ENCODE measurements around the gene CHRFAM7A. TPM values are rescaled to one million over a fixed set of nuclear protein-coding genes. Genes with fewer than 3 reads are reported as not detected.
"Not testable (repeated sequence)": the region's sequence is repeated elsewhere in the genome, so short reads cannot be mapped to it uniquely, and the experiment has no call there.

Gene CHRFAM7A
- total RNA-seq, 1 experiment from 2014 or later, result 2.4 TPM

GRCh38 chr15:30386318-30386887, 6.9 kb downstream of the CHRFAM7A start:
- not testable (repeated sequence) for H3K4ac ChIP-seq (ENCODE audit: low read depth, low read length); H2BK120ac ChIP-seq (ENCODE audit: low read depth, low read length, poor library complexity, severe bottlenecking); H3K4me2 ChIP-seq (ENCODE audit: insufficient read depth, insufficient read length, low read length); H3K36me3 Mint-ChIP-seq (ENCODE audit: insufficient read depth in 1 of 3, low read depth in 3 of 3); H4K8ac ChIP-seq (replicated peaks; ENCODE audit: insufficient read length, low read depth, low read length); H3K9ac ChIP-seq (ENCODE audit: extremely low read depth, insufficient read length, low read length); H3K23me2 ChIP-seq (ENCODE audit: insufficient read length, low read depth, low read length, poor library complexity, severe bottlenecking); H3K23ac ChIP-seq (ENCODE audit: insufficient read length, low read depth, low read length); H2AK5ac ChIP-seq (ENCODE audit: insufficient read length, low read length); H2BK12ac ChIP-seq (ENCODE audit: insufficient read length, low read depth, low read length); DNase-seq; H3K9me3 ChIP-seq (ENCODE audit: control insufficient read depth, low read depth, low read length); H3K18ac ChIP-seq (ENCODE audit: insufficient read length, low read depth, low read length); H2BK15ac ChIP-seq (ENCODE audit: low read depth, low read length); H3K4me1 ChIP-seq (ENCODE audit: insufficient read depth, low read length); H3T11ph ChIP-seq (ENCODE audit: low read length); H3K27me3 Mint-ChIP-seq (ENCODE audit: low read depth); H3K79me1 ChIP-seq (ENCODE audit: insufficient read depth, low read depth, low read length, poor library complexity, severe bottlenecking); H3K79me2 ChIP-seq (ENCODE audit: insufficient read depth, low read length); H3K4me3 Mint-ChIP-seq; H3K27ac ChIP-seq (ENCODE audit: insufficient read length, low read depth, low read length); H3K14ac ChIP-seq (ENCODE audit: insufficient read depth, low read length); H3K27ac Mint-ChIP-seq; H2BK20ac ChIP-seq (ENCODE audit: low read depth, low read length, poor library complexity, severe bottlenecking); H2AFZ ChIP-seq (ENCODE audit: low read length); H3K9me3 Mint-ChIP-seq; H3K56ac ChIP-seq (ENCODE audit: insufficient read length, low read depth, low read length); H4K91ac ChIP-seq (ENCODE audit: insufficient read length, low read depth, low read length); H4K5ac ChIP-seq (ENCODE audit: insufficient read length, low read depth, low read length); H2BK5ac ChIP-seq (ENCODE audit: insufficient read length, low read length); H3K4me1 Mint-ChIP-seq; H3K27me3 ChIP-seq (ENCODE audit: insufficient read depth, low read length); H4K20me1 ChIP-seq (ENCODE audit: control insufficient read depth, insufficient read depth, insufficient read length)
- no CpG with 5 or more reads among the region's 6 CpGs for WGBS (ENCODE audit: extremely low coverage, insufficient read length, low lambda C conversion rate)

- H3T11ph ChIP-seq (ENCODE audit: low read length); H3K4me3 Mint-ChIP-seq; H3K4me1 ChIP-seq (ENCODE audit: insufficient read depth, low read length); H2AFZ ChIP-seq (ENCODE audit: low read length); H3K9ac ChIP-seq (ENCODE audit: extremely low read depth, insufficient read length, low read length); H4K8ac ChIP-seq (replicated peaks; ENCODE audit: insufficient read length, low read depth, low read length); H3K4me2 ChIP-seq (ENCODE audit: insufficient read depth, insufficient read length, low read length); H2AK5ac ChIP-seq (ENCODE audit: insufficient read length, low read length); H3K4me1 Mint-ChIP-seq; H2BK5ac ChIP-seq (ENCODE audit: insufficient read length, low read length); H2BK15ac ChIP-seq (ENCODE audit: low read depth, low read length); H2BK12ac ChIP-seq (ENCODE audit: insufficient read length, low read depth, low read length); H3K9me3 Mint-ChIP-seq; H3K9me3 ChIP-seq (ENCODE audit: control insufficient read depth, low read depth, low read length); H4K20me1 ChIP-seq (ENCODE audit: control insufficient read depth, insufficient read depth, insufficient read length); H3K4ac ChIP-seq (ENCODE audit: low read depth, low read length); H3K23ac ChIP-seq (ENCODE audit: insufficient read length, low read depth, low read length); H2BK120ac ChIP-seq (ENCODE audit: low read depth, low read length, poor library complexity, severe bottlenecking); H4K5ac ChIP-seq (ENCODE audit: insufficient read length, low read depth, low read length); H3K14ac ChIP-seq (ENCODE audit: insufficient read depth, low read length); H3K23me2 ChIP-seq (ENCODE audit: insufficient read length, low read depth, low read length, poor library complexity, severe bottlenecking); H3K27ac ChIP-seq (ENCODE audit: insufficient read length, low read depth, low read length); H3K56ac ChIP-seq (ENCODE audit: insufficient read length, low read depth, low read length); DNase-seq; H3K27me3 ChIP-seq (ENCODE audit: insufficient read depth, low read length); H4K91ac ChIP-seq (ENCODE audit: insufficient read length, low read depth, low read length); H3K36me3 Mint-ChIP-seq (ENCODE audit: insufficient read depth in 1 of 3, low read depth in 3 of 3); H3K27me3 Mint-ChIP-seq (ENCODE audit: low read depth); H3K27ac Mint-ChIP-seq; H3K18ac ChIP-seq (ENCODE audit: insufficient read length, low read depth, low read length); H2BK20ac ChIP-seq (ENCODE audit: low read depth, low read length, poor library complexity, severe bottlenecking); H3K79me2 ChIP-seq (ENCODE audit: insufficient read depth, low read length); H3K79me1 ChIP-seq (ENCODE audit: insufficient read depth, low read depth, low read length, poor library complexity, severe bottlenecking): not testable (repeated sequence)
- no CpG with 5 or more reads among the region's 5 CpGs for WGBS (ENCODE audit: extremely low coverage, insufficient read length, low lambda C conversion rate)
Observed at GRCh38 chr15:30377082-30377413, 16.3 kb downstream of the CHRFAM7A start.
